GM18870 (cell line): ENCODE measurements around the gene ALKBH6.

Source experiments
- ATAC-seq: cut with Tn5 transposase; IDR thresholded peaks from one replicate; pipeline ENCODE4 v1.9.1; 2021; ENCODE audit warnings: moderate library complexity; ENCODE audit not compliant: unreplicated experiment

Gene ALKBH6

DNA sequence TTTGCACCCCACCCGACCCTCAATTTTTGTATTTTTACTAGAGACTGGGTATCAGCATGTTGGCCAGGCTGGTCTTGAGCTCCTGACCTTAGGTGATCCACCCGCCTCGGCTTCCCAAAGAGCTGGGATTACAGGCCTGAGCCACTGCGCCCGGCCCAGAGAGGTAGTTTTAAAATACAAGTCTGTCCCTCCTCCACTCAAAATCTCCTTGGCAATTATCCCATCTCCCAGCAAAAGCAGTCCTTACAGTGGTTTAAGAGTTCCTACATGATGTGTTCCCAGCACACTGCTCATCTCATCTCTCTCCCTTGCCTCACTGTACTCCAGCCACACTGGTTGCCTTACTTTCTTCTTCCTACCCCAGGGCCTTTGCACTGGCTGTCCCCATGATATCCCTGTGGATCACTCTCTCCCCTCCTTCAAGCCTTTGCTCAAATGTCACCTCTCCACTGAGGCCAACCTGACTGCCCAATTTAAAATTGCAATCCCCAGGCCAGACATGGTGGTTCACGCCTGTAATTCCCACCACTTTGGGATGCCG is 53.5 kb downstream of the ALKBH6 start:
- no peak for ATAC-seq

DNA sequence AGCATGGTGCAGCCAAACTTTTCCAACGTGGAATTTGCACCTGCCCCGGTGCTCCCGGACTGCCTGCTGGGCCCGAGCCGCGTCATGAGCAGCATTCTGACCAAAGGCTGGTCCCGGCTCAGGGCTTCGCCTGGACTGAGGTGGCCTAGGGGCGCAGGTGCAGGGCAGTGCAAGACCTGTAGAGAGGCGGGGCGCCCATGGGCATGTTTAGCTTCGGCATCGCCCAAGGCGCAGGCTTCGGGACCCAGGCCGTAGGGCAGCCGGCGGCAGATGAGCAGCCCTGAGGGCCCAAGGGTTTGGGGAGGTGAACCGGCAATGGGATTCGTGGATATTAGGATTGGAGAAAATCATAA is 54.1 kb downstream of the ALKBH6 start:
- no peak for ATAC-seq
